NCI-H2227 treated with DMSO at 0.1 percent for 48 hours (cell line): ENCODE results near the gene NECTIN1.

Experiments
- DNase-seq: peaks from one replicate; lab custom pipeline; 2025; lab: John Stamatoyannopoulos, UW

NECTIN1 gene

DNA sequence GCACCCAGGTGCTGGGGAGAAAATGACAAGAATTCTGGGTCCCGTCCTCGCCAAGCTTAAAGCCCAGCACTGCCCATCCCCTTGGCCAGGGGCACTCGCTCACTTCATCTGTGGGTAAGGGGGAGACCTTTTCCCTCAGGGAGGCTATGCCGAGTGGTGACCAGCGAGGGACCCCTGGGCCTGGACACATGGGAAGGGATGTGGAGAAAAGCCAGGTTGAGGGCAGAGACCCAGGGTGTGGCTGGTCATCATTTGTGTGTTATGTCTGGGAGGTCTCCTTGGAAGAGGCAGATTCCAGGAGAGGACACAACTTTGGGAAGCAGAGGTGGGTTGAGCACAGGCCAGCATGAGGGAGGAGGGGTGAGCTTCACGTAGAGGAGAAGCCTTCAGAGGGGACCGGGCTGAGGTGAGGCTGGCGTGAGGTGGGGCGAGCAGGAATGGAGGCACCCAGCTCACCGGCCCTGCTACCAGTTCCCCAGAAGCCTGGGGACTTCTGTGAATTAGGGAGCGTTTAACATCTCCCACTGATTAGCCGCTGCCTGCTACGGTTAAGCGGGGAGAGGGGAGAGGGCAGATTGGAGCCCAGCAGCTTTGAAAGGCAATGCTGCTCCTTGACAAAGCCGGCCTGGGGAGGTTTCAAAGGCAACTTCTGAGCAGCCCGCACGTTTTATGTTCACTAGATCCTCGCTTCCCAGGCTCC is 25.8 kb upstream of the NECTIN1 start:
- DNase-seq: no peak

- DNase-seq: no peak
Observed at GRCh38 chr11:119754199-119754598, 25.2 kb upstream of the NECTIN1 start.

DNA sequence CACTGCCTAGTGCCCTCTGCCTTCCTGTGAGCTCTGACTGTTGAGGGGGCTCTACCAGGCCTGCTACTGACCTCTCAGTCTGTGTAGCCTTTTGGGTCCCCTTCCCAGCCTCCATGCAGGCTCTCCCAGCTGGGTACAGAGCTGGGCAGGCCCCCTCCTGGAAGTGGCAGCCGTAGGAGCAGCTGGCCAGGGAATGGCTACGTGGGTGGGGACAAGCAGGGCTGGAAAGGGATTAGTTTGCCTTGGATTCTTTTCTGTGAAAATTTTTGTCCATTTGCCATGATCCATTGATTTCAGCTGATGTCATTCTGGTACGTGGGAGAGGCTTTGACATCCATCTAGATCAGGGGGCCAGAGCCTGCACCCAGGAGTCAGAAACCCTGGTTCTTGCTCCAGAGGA is 23.9 kb upstream of the NECTIN1 start:
- DNase-seq: no peak

- no peak for DNase-seq
Observed at GRCh38 chr11:119752345-119752871, 23.4 kb upstream of the NECTIN1 start.

DNA sequence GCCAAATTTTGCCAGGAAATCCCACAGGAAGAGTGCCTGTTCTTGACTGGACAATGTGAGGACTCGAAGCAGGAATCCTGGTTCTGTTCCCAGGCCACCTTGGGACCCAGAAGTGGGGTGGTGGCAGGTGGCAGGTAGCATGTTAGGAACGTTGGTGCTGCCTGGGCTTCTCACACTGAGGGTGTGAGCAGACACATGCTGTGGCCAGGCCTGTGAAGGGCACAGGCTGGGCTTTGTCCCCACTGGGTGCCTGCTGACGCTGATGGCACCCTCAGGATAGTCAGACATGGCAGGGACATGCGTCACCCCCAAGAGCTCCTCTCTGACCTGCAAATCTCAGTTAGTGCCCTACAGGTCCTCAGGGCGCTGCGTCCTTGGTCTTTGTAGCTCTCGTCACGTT is 21.1 kb upstream of the NECTIN1 start:
- no peak for DNase-seq

DNA sequence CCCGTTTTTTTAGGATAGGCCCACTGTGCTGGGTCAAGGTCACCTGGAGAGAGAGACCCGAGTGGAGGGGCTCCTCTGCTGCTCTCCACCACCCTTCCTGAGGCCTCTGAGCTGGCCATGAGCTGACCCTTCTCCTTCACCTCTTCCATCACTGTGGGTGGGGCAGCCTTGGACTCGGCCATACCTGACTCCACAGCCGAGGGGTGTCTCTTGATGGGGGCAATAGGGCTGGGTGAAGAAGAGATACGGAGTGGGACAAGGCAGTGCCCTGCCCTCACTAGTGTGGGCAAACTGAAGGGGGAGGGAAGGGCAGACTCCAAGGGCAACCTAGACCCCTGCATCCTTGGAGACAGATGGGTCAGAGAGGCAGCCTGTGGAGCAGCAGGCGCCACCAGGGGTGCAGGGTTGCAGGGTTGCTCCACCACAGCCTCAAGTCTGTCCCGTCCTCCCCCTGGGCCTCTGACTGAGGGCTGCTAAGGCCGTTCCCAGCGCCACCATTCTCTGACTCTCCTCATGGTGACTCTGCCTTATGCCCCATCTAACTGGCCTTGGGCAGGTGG is 20.1 kb upstream of the NECTIN1 start:
- no peak for DNase-seq

GRCh38 chr11:119747868-119748660 is 19.1 kb upstream of the NECTIN1 start:
- DNase-seq: no peak

DNA sequence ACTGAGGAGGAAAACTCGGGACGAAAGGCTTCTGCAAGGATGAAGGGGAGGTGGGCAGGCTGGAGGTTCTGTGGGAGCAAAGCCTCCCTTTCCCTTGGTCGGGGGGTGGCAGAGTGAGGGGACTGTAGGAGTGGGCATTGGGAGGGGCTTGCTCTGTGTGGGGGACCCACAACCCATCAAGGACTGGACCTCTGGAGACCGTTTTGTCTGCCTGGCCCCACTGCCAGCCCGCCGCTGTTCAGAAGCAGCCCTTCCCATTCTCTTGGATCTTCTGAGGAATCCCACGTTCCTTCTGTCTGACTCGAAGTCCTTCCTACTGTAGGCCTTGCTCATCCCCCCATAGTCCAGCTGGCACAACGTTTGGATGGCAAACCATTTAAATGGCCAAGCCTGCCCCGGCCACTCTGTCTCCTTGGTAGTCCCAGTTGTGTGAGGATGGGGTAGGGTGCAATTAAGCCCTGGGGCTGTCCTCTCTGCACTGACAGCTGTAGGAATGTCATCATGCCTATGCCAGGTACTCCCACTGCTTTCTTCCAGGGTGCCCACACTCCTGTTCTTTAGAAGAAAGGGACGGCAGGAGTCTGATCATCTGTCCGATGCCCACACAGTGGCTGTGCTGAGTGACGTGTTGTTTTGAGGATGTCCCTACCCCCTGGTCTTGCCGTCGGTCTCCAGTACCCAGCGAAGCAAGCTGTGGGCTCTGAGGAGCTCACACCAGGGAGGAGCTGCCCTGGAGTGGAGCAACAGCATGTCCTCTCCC is 17.0 kb upstream of the NECTIN1 start:
- no peak for DNase-seq

DNA sequence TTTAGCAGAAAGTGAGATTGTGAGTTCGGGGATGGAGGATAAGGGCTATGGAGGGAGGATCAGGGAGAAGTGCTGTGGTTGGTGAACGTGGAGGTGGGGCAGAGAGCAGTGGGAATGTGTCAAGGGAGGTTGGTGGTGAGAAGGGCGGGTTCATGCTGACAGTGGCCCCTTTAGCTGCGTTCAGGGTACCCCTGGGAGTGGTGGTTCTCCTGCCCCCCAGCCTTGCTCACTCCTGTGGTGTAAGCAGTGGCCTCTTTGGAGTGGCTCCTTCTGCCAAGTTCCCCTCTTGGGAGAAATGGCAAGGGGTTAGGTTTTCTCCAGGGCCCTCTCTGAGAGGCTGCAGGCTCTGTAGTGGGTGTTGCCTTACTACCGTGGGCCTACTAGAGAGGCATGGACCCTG is 16.1 kb upstream of the NECTIN1 start:
- no peak for DNase-seq

DNA sequence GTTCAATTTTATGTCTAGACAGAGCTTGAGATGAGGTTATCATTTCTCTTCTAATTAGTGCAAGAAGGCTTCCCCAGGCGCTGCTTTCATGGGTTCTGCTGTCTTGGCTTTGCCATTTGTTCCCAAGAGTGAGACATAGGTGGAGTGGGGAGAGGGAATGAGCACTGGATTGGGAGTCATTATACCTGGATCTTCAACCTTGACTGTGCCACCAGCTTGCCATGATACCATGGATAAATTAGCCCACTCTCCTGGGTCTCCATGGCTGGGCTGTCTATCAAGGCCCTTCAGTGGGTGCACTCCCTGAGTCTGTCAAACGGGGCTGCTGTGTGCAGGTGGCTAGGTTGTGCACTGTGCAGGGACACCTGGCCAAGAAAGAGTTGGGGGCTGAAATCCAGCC is 15.6 kb upstream of the NECTIN1 start:
- no peak for DNase-seq

- DNase-seq: peak; percentile 42
Observed at GRCh38 chr11:119743006-119743405, 14.0 kb upstream of the NECTIN1 start.

DNA sequence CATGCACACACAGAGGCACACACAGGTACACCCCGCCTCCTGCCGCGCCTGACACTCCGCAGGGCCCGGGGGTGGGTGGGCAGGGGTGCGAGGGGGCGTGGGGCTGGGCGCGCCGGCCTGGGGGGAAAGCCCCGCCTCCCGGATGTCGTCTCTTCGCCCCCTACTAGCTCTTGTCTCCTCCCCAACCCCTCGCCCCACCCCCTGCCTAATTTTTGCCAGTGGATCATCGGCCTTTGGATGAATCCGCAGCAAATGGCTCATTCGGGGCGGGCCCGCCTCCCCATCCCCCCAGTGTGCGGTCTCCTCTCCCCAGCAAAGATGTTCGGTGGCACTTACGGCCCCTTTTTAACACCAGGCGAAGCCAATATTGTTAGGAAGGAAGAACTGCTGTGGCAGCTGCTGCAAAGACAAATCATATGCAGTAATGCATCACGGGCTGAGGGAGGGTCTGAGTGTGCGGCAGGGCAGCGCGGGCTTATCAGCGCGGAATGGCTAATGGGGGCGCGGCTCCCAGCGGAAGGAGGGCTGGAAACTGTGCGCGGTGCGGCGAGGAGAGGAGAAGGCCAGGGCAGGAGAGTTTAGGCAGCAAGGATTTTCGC is 13.4 kb upstream of the NECTIN1 start:
- DNase-seq: peak; percentile 61

DNA sequence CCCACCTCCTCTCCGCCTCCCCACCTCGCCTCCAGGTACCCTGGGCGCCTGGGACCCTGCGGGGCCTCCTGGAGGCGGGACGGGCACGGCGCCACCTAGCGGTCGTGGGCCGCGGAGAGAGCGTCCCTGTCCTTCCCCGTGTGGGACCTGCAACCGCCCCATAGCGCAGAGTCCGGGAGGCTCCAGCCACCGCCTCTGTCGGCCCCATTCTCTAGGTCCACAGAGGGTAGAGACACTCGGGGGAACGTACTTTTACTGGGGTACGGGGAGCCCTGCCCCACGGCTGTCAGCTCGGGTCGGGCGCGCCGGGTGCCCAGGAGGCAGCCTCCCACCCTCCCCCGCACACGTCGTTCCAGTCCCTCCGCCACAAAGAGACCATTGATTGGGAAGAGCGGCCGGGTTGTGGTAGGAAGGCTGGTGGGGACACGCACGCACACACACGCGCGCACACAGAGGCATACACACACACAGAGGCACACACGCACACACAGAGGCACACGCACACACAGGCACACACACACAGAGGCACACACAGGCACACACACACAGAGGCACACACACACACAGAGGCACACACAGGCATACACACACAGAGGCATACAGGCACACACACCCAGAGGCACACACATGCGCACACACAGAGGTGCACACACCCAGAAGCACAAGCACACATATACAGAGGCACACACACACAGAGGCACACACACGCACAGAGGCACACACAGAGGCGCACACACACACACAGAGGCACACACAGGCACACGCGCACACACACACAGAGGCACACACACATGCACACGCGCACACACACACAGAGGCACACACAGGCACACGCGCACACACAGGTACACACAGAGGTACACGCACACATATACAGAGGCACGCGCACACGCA is 12.6 kb upstream of the NECTIN1 start:
- no peak for DNase-seq

- no peak for DNase-seq
Observed at GRCh38 chr11:119739975-119740374, 11.0 kb upstream of the NECTIN1 start.

DNA sequence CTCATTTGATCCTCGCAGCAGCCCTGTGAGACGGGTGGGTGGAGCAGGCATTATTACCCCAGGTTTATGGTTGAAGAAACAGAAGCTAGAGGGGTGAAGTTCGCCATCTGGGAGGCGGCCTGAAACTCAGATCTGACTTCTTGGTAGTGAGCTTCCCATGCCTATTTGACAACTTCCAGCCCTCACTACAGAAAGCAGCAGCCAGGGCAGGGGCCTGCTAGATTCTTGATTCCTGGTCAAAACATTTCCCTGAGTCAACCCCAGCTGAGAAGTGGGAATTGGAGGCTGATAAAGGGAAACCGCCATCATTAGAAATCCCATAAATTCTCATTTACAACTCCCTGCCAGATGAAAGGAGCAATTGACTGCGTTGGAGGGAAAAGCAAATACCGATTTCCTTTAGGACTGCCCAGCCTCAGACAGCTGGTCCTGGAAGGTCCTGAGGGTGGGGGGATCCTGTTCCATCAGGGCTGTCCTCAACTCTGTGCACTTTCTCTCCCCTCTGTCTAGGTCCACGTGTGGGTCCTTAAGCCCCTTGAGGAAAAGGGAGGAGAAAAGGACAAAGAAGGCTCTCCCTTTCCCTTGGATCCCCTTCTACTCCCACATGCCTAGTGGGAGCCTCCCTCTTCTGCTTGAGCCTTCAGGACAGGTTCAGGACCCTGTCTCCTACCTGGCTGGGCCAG is 10.2 kb upstream of the NECTIN1 start:
- DNase-seq: no peak

GRCh38 chr11:119738059-119738439 is 9.0 kb upstream of the NECTIN1 start:
- DNase-seq: no peak

- no peak for DNase-seq
Observed at GRCh38 chr11:119737366-119738058, 8.5 kb upstream of the NECTIN1 start.

DNA sequence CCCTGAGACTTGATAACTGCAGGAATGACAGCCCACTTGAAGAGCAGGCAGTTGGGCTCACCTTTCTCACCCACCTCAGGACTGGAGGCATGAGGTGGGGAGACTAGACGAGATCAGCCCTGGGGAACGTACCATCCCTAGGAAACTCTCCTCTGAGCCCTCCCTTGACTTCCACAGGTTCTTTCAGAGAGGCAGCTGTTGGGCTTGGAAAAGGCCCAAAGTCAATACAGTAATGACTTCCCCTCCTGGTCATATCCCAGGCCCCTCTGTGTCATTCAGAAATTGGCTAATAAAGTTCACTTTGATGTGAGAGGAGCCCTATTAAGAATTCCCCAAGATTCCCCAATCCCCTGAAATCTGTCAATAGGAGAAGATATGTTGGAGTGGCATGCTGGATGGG is 5.8 kb upstream of the NECTIN1 start:
- no peak for DNase-seq

- no peak for DNase-seq
Observed at GRCh38 chr11:119730789-119731386, 1.9 kb upstream of the NECTIN1 start.
